Kasumi-1 (cell line): ENCODE data around the gene SMIM36.
"Not testable (repeated sequence)": the region's sequence is repeated elsewhere in the genome, so short reads cannot be mapped to it uniquely, and the experiment has no call there.

Source experiments
- DNase-seq, 2 experiments: peaks; one replicate each; lab custom pipeline; 2025; lab: John Stamatoyannopoulos, UW

The SMIM36 gene

DNA sequence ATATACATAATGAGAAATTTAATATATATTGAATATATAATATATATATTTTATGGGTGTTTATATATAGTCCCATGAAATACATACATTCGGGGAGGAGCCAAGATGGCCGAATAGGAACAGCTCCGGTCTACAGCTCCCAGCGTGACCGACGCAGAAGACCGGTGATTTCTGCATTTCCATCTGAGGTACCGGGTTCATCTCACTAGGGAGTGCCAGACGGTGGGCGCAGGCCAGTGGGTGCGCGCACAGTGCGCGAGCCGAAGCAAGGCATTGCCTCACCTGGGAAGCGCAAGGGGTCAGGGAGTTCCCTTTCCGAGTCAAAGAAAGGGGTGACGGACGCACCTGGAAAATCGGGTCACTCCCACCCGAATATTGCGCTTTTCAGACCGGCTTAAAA, 9.6 kb downstream of the SMIM36 start:
- not testable (repeated sequence) for DNase-seq

DNA sequence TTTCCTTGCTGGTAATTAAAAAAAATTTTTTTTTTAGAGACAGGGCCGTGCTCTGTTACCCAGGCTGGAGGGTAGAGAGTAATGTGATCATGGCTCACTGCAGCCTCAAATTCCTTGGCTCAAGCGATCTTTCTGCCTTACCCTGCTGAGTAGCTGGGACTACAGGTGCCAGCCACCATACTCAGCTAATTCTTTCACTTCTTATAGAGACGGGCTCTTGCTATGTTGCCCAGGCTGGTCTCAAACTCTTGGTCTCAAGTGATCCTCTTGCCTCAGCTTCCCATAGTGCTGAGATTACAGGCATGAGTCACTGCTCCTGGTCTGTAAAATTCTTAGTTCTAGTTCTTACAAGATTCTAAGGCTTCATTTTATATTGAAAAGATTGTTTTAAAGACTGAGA, 11.1 kb downstream of the SMIM36 start:
- DNase-seq = no peak

DNA sequence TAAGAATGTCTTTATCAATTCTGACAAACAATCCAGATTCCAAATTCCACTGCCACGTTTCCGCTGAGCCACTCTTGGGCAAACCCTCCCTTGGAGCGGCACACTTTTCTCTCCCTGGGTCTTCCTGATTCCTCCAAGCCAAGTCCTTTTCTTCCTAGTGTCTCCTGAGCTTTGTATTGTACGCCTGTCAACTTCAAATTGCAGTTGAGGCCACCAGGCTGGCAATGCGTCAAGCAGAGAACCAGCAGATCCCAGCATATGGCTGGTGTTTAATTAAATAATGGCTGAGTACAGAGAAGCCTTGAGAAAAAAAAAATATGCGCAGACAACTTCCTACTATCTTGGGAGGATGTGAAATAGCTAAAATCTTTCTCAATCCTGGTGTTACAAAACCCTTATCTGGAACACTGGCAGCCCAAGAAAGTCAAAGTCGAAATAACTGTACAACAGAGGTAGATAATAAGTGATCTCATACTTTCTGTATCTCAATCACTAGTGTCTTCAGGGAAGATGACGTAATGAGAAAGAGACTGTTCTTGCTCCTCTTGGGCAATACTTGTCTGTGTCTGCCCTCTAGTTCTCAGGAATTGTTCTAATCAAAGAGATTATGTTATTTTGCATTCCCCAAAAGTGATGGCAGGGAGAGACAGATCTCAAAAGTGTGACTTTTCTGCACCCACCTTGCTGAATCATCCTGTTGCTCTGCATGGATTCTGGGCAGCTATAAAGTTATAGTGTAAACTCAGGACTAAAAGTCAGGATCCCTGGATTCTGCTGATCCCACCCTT, 15.0 kb downstream of the SMIM36 start:
- peak; percentile 36 to 53 for DNase-seq

DNA sequence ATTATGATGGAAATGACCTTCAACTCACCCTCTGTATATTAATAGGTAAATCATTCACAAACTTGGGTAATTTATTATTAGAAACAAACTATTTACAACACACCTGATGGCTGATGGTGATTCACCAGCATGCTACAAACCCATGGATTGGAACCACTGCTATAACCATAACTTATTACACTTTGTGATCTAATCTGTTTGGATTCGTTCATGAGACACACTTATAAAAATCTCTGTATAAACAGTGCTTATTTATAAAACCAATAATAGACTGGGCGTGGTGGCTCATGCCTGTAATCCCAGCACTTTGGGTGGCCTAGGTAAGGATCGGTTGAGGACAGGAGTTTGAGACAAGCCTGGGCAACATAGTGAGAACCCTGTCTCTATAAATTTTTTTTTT, 16.0 kb downstream of the SMIM36 start:
- DNase-seq = no peak

DNA sequence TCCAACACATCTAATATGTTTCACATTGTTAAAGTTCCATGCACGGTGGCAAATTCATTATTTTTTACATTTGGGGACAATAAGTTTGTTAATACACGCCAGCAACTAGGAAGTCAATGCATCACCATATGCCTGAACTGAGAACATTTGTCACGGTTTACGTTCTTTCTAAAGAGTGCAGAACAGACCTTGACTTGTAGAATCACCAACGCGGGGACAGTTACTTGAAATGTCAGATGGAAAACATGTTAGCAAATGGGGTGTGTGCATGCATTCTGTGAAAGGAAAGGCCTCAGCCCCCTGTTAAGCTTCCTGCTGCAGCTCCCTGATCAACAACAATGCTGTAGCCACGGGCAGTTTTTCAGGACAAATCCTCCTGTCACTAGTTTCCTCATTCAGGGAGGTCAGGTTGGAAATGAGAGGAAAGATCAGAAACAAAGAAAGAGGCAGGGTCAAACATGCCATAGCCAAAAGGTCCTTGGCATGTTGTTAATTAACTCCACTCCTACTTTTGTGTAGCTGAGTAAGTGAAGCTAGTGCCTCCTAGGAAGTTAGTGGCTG, 18.4 kb downstream of the SMIM36 start:
- no peak for DNase-seq

DNA sequence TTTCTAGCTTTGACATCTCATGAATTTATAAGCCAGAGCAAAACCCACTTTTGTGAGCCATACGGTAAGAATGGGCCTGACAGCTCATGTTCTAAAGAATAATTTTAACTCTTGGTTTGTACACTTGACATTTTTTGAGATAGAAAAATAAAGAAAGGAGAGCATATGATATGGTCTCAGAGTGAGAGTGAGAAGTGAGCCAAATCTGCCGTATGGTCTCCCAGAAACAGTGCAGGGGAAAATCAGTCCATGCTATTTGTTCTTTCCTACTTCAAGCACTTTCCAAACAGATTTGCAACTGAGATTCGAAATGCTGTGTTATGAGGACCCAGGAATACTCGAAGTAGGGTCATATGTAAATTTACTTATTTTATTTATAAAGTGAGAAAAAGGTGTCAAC, 20.9 kb downstream of the SMIM36 start:
- no peak for DNase-seq

DNA sequence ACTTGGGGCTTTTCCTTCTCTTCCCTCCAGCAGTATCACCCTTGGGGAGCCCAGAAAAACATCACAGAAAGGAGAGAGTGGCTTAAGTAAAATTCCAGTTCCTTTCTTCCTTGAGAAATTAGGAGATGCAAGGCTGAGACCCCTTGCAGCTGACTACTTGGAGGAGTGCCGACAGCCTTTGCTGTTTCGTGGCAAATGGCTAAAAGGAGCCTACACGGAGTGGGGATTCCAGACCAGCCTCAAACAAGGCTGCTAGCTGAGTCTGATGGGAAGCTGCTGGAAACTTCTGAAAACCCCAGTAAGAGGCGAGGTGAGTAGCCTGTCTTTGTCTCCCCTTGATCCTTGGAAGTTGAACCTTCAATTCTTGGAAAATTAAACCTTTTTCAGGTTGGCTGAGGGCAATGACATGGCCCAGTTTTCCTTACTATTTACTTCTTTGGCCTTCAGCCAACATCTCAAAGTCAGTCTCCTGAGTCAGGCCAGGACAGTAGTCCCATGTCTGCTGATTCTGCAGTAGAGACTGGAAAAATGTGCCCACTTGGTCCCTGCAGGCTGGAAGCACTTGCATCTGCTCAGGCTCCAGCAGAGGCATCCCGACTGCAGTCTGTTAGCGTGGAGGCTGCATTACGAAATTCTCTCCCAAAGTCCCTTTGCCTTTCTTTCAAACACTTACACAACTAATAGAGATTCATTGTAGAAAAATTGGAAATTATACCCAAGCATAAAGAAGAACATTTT, 23.4 kb downstream of the SMIM36 start:
- no peak for DNase-seq

DNA sequence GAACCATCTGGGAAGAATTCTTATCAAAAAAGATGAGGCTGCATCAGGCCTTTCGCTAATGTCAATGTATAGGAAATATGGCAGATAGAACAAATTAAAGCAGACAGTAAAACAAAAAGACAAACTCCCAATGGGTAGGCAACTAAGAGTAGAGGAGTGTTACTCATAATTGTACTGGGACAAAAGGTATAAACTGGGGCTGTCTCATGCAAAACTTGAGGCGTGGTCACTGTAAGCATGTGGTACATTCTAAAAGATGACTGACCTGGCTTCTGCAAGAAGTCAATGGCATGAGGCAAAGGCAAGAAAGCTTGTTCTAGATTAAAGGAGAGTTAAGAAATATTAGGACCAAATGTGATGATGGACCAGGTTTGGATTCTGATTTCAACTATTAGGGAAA, 26.7 kb downstream of the SMIM36 start:
- DNase-seq = no peak

DNA sequence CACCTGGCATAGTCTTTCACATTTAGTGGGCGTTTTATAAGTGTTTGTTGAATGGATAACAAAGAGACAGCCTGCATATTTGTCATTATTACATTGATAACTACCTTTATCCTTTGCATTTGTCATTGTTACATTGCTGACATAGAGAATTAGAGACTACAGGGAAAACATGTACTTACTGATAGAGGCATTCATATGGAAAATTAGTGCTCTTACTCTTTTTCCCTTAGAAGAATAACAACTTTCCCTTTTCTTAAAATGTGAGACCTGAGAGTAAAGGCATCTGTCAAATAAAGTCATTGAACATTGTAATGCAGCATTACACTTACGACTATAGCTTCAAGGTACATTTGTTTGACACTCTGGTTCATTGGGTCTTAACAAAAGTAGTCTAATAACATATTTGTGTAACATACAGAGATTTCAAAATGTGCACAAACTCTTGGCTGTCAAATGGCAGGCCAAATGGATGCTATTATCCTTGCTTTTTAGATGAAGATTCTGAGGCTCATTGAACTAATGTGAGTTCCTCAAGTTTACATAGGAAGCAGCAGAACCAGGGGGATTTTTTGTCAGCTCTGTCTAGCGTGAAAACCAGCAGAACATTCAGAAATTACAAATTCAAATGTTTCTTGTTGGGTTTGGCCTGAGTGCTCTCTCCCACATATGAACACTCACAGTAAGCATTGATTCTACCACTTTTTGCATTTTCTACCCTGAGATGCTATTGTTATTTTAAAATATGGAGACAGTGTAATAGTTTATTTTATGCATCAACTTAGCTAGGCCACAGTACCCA, 28.5 kb downstream of the SMIM36 start:
- no peak for DNase-seq

DNA sequence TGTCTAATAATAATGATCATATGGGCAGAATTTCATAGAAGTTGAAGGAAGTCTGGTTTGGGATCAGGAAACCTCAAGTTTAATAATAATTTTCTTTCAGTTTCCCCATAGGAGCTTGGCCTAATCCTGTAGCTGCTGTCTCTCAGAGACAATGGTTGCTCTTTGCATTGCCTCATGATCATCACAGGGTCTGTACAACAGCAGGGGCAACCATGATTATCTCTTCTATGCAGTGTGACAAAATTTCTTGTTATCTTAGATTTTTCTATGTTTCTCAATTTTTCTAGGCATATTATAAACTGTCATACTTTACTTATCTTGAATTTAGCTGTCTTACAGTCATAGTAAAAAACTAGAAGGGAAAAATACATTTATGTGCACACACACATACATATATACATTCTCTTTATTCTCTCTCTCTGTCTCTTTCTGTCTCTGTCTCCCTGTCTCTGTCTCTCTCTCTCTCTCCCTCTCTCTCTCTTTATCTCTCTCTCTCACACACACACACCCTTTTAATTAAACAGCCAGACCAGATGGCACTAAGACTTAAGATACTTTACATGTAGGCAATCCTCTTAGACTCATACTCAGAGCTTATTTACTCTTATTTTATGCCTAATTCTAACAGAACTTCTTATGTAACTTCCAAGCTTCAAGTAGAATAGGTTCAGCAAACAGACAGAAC, 30.5 kb downstream of the SMIM36 start:
- DNase-seq = no peak

DNA sequence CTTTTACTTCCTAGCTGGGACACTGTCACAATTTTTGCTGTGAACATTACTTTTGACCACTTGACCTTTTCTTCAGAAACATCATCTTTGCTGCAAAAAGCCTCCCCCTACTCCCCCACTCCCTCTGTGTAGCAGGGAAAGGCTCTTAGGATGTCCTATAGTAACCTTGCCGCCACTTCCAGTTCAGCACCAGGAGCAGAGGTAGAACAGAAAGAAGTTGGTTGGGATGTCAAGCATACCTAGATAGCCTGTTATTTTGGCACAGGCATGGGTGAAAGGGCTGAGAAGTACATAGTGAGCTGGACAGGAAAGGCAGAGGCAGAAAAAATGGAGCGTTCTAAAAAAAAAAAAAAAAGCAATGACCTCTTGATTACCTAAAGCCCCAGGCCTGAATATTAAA, 31.3 kb downstream of the SMIM36 start:
- no peak for DNase-seq

DNA sequence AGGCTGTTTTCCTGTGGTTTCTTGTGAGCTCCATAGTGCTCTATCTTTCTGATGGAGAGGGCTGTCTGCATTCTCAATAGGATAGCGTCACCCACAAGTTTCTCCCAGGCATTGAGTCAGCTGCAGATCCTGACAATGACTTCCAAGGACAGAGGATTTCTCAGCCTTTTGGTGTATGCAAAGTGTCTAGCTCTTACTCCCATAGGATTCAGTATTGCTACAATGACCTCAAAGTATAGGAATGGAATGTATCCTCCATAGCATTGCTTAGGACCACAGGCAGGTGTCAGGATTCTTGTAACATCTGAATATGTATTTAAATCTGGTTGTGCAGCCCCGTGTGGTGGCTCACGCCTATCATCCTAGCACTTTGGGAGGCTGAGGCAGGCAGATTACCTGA, 32.3 kb downstream of the SMIM36 start:
- no peak for DNase-seq

DNA sequence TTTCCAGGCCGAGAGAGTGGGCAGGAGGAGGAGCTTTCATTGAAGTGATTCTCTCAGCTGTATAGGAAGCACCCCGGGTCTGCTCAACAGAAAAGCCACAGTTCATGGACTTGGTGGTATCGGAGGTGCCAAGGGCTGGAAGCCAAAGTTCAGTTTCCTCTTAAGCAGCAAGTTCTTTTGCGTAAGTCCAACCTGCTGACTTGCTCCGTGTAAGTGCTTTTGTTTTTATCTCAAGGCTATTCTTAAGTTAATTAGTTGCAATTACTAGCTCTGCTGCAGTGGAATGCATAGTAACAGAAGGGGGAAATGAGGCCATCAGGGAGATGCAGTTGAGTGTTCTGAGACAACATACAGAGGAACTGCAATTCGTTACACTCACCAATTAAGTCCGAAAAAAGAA, 44.6 kb downstream of the SMIM36 start:
- no peak for DNase-seq

DNA sequence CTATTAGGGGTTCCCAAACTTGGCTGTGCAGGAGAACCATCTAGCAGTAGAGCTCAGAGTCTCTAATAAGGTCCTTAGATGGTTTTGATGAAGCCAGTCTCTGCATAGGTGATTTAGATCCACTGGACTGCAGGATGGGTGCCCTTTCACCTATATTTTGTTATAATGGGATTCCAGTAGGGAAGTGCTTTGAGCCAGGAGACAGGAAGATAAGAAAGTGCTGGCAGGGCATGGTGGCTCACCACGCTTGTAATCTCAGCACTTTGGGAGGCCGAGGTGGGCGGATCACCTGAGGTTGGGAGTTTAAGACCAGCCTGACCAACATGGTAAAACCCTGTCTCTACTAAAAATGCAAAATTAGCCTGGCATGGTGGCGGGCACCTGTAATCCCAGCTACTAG, 45.5 kb downstream of the SMIM36 start:
- not testable (repeated sequence) for DNase-seq

DNA sequence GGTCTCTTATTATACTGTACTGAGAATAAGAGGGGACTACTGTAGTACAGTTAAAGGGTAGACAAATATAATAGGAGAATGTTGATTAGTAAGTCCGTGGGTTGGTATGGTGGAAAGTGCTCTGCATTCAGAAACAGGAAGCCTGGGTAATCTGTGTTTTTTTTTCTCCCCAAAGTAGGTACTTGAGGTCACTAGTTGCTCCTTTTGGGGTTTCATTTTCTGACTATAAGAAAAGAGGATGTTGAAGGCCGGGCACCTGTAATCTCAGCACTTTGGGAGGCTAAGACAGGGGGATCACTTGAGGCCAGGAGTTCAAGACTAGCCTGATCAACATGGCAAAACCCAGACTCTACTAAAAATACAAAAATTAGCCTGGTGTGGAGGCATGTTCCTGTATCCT, 47.7 kb downstream of the SMIM36 start:
- peak; percentile 12 to 16 for DNase-seq

DNA sequence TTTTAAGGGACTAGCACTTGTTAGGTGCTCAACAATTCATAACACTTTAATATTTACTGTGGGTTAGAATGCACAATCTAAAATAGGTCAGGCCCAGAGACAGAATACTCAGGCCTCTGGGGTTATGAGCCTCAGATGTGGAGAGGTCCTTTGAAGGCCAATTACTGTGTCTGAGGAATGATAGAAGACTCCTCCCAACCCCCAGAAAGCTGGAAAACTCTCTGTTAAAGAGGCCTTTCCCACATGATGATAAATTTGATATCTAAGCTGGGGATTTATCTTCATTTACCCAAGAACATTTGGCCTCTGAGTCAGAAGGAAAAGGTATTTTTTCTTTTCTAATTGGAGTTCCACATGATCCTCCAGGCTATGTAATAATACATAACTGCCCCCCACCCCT, 48.5 kb downstream of the SMIM36 start:
- no peak for DNase-seq

DNA sequence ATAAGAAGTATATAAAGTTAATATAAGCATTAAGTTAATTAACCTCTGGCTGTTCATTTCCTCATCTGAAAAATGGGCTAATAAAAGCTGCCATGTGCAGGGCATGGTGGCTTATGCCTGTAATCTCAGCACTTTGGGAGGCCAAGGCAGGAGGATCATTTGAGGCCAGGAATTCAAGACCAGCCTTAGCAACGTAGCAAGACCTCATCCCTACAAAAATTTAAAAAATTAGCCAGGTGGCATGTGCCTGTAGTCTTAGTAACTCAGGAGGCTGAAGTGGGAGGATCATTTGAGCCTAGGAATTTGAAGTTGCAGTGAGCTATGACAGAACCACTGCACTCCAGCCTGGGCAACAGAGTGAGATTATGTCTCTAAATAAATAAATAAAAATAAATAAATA, 49.0 kb downstream of the SMIM36 start:
- no peak for DNase-seq

DNA sequence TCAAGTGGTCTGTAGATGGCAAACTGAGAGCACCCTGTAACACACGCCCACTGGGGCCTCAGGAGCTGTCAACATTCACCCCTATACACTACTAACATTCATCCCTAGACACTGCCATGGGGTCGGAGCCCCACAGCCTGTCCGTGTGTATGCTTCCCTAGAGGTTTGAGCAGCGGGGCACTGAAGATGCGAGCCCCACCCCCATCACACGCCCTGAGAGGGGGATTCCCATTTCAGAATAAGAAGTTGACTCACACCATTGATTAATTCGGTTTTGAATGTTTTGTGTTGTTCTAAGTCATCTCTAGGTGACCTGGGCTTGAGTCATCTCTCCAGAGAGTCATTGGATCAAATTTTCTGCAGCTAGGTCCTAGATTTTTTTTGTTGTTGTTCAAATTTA, 52.3 kb downstream of the SMIM36 start:
- no peak for DNase-seq

DNA sequence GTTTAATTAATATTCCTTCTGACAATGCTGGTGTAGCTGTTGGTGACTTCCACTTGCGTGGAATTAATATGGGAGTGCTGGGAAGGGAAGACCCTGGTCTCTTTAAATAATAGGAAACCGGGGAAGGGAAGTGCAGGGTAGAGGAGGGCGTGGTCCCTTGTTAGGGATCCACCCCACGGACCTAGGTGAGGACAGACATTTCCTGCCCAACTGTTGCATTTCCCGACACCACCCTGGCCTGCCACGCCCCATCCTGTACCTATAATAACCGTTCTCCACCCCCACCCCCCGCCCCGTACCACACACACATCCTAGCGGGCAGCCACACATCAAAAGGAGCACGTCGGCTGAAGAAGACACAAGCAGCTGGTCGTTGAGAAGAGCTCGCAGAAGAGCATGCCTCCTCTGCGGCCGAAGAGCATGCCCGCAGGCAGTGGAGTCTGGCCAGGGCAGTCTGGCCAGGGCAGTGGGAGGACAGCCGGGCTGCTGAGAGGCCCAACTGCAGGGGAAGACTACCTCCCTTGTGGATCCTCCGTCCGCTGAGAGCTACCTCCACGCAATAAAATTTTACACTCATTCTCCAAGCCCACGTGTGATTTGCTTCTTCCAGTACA, 52.9 kb downstream of the SMIM36 start:
- DNase-seq = no peak

DNA sequence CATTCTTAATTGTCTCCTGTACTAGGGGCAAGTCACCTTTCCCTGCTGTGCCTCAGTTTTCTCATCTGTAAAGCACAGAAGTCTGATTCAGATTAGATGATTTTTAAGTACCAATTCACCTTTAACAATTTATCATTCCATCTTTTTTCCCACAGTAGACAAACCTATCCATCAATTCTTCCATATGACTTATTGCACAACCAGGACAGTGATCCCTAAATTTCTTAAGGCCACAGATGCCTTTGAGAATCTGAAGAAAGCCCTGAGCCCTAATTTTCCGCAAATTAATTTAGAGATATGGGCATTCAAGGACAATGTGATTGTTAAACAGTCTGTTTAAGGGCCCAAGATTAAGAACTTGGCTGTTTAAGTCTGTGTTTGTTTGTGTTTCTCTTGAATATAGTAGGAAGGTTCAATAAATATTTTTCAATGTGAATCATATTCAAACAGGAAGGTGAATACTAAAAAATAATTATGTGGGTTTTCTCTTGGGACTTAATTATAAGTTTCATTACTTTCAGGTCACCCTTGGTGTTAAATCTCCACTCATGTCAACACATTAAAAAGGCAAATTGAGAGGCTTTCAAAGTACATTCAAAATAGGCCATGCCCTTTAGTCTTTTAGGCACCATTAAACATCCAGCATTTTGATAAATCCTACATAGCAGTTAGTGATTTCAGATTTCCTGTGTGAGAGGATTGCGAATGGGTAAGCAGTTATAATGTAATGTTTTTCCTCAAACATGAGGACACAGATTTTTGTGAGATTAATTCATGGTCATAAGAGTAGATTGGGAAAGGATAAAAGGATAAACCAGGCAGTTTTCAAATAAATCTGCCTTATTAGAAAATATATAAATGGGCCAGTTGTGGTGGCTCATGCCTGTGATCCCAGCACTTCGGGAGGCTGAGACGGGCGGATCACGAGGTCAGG, 54.7 kb downstream of the SMIM36 start:
- no peak for DNase-seq
